AG04450 (cell line): ENCODE measurements around the gene LGALS3BP. TPM values are rescaled to one million over a fixed set of nuclear protein-coding genes. Genes with fewer than 3 reads are reported as not detected.

Experiments used
- CTCF ChIA-PET: fragments of 300-600, 350-600 bp; formaldehyde crosslinking; extraction: SDS; loops from one replicate; lab custom pipeline; 2022; ENCODE audit warnings: antibody characterized with exemption, inconsistent platforms; lab: Charles Lee
- POLR2A ChIA-PET: fragments of 350-600 bp; formaldehyde crosslinking; extraction: SDS; loops from one replicate; lab custom pipeline; 2021; ENCODE audit warnings: antibody characterized with exemption, inconsistent platforms; lab: Yijun Ruan, JAX
- DNase-seq: peaks from one replicate; pipeline ENCODE4 v3.0.0-alpha.2; 2011; ENCODE audit warnings: low read depth, low spot score
- H3K27ac ChIP-seq: one replicate; pipeline ENCODE4 v1.5.1; 2012; ENCODE audit warnings: low read depth, low read length, control low read depth
- H3K27me3 ChIP-seq: one replicate; pipeline ENCODE4 v1.6.0; 2012; ENCODE audit warnings: low read length; ENCODE audit not compliant: control insufficient read depth, insufficient read depth
- H3K4me3 ChIP-seq: 2 replicates; pipeline ENCODE4 v1.5.1; 2011; ENCODE audit warnings: mild to moderate bottlenecking, low read depth, low read length, control low read depth
- H3K9me3 ChIP-seq: 2 replicates; pipeline ENCODE4 v1.5.1; 2012; ENCODE audit warnings: low read length; ENCODE audit not compliant: control insufficient read depth, insufficient read depth
- CTCF ChIP-seq: IDR thresholded peaks from 2 replicates; pipeline ENCODE4 v1.5.1; 2011; ENCODE audit warnings: low read depth, low read length, control low read depth, inconsistent platforms
- polyA plus RNA-seq: library from polyadenylated mRNA; depleted of rRNA; stranded (reverse); fragments of >200 nt; gene quantifications from 2 replicates; pipeline ENCODE4 v1.2.3, GENCODE V29; 2011

Gene LGALS3BP
- polyA plus RNA-seq, 1 experiment, result 126 TPM

- TF ChIP-seq CTCF, result no peak
- no peaks in the 10 kb centered on the region for H3K27me3 ChIP-seq
- H3K9me3 ChIP-seq, result no peaks in the 10 kb centered on the region; the same call in 1 of the 2 replicates
- H3K27ac ChIP-seq, result peak overlapping the region; percentile 31
- DNase-seq, result no peak
- H3K4me3 ChIP-seq, result peak overlapping the region; percentile 97
- CTCF ChIA-PET, result interaction anchor here (0.6 to 1.0 kb wide), 3 partner anchors 16 to 143 kb away, joined by 3 to 4 read pairs (median 4); no protein-coding TSS in a partner anchor
- POLR2A ChIA-PET, result interaction anchor here (0.6 kb wide), 2 partner anchors 9 to 1204 kb away, joined by 3 to 4 read pairs; no protein-coding TSS in a partner anchor
These were observed 29.1 kb upstream of the LGALS3BP start for GRCh38 chr17:79008666-79009387.

GRCh38 chr17:79007504-79008381 lies 28.0 kb upstream of the LGALS3BP start:
- DNase-seq, result no peak
- H3K9me3 ChIP-seq, result no peaks in the 10 kb centered on the region
- no peak overlapping the region for H3K27ac ChIP-seq
- H3K4me3 ChIP-seq, result peak overlapping the region; percentile 97
- no peaks in the 10 kb centered on the region for H3K27me3 ChIP-seq
- no peak for TF ChIP-seq CTCF
- CTCF ChIA-PET, result interaction anchor here (1.0 kb wide), 1 partner anchor 142 kb away, joined by 3 read pairs; no protein-coding TSS in a partner anchor
- POLR2A ChIA-PET, result no interaction called here

GRCh38 chr17:79006794-79007503 lies 27.2 kb upstream of the LGALS3BP start:
- Histone ChIP-seq H3K9me3 (no peaks in the 10 kb centered on the region), H3K4me3 (no peak overlapping the region), H3K27ac (no peak overlapping the region), H3K27me3 (no peaks in the 10 kb centered on the region)
- TF ChIP-seq CTCF, result no peak
- ChIA-PET CTCF (no interaction called here), POLR2A (no interaction called here)
- DNase-seq, result no peak

GRCh38 chr17:79006046-79006445 lies 26.3 kb upstream of the LGALS3BP start:
- ChIA-PET CTCF (no interaction called here), POLR2A (no interaction called here)
- Histone ChIP-seq H3K9me3 (no peaks in the 10 kb centered on the region), H3K27ac (no peak overlapping the region), H3K4me3 (no peak overlapping the region), H3K27me3 (no peaks in the 10 kb centered on the region)
- no peak for DNase-seq
- no peak for TF ChIP-seq CTCF
